ENCODE data around the gene NCOA1. TPM values are rescaled to one million over a fixed set of nuclear protein-coding genes. Genes with fewer than 3 reads are reported as not detected.

The NCOA1 gene
- polyA plus RNA-seq, 3 donors = 7.3 to 30.2 (median 10.2) TPM

- Histone ChIP-seq H3K79me2 (ENCODE audit: insufficient read depth, low read length) (no peaks in the 10 kb centered on the region), H3K4me1 (ENCODE audit: control insufficient read depth in 1 of 2, insufficient read depth in 2 of 2, low read length in 2 of 2) (no peaks in the 10 kb centered on the region), H3K4me3 (replicated peaks in 1 of 3; ENCODE audit: low read depth in 2 of 3, low read length in 3 of 3) (no peak overlapping the region), H3K36me3 (replicated peaks in 1 of 2; ENCODE audit: control insufficient read depth in 1 of 2, insufficient read depth in 2 of 2, low read length in 2 of 2) (peaks cover 23 to 66% of the 10 kb centered on the region in 2 donors), H3K4me2 (replicated peaks; ENCODE audit: extremely low read depth, low read length, poor library complexity, severe bottlenecking) (no peak overlapping the region), H3K9me3 (replicated peaks in 1 of 2; ENCODE audit: control insufficient read depth in 1 of 2, insufficient read depth in 1 of 2, low read length in 2 of 2) (peaks cover 0 to 10% of the 10 kb centered on the region in 2 donors), H3K27me3 (ENCODE audit: control insufficient read depth in 2 of 2, insufficient read depth in 2 of 2, low read length in 2 of 2) (no peaks in the 10 kb centered on the region), H3K27ac (ENCODE audit: low read depth in 1 of 2, low read length in 2 of 2) (no peak overlapping the region), H3K9ac (ENCODE audit: insufficient read depth, low read length, poor library complexity, severe bottlenecking) (no peak overlapping the region), H4K20me1 (ENCODE audit: insufficient read depth, low read length) (peaks cover 6% of the 10 kb centered on the region), H2AFZ (ENCODE audit: insufficient read depth, low read depth, low read length, poor library complexity, severe bottlenecking) (no peak overlapping the region)
- Mint-ChIP-seq H3K4me3 (no peak overlapping the region), H3K27ac (no peak overlapping the region), H3K27me3 (ENCODE audit: low read depth in 3 of 3) (no peaks in the 10 kb centered on the region), H3K9me3 (peaks cover 2 to 10% (median 7%) of the 10 kb centered on the region in 7 donors), H3K4me1 (peaks cover 2% of the 10 kb centered on the region), H3K36me3 (peaks cover 46 to 61% of the 10 kb centered on the region in 2 donors)
- no peak for TF ChIP-seq CTCF (IDR thresholded peaks at IDR 0.05)
- intact Hi-C loops (cut with micrococcal nuclease) = no loop called here
- DNase-seq = no peak
- 100% methylated on average over 1 of the region's 1 CpG for WGBS (ENCODE audit: insufficient coverage)
Measured at GRCh38 chr2:24683408-24683807, 192.4 kb downstream of the NCOA1 start.

GRCh38 chr2:24690524-24690923 lies 199.5 kb downstream of the NCOA1 start:
- H3K36me3 ChIP-seq (replicated peaks in 1 of 2; ENCODE audit: control insufficient read depth in 1 of 2, insufficient read depth in 2 of 2, low read length in 2 of 2) = peaks cover 19 to 51% of the 10 kb centered on the region in 2 donors
- H3K27ac Mint-ChIP-seq = no peak overlapping the region
- no peaks in the 10 kb centered on the region for H3K4me1 ChIP-seq (ENCODE audit: control insufficient read depth in 1 of 2, insufficient read depth in 2 of 2, low read length in 2 of 2)
- H3K9me3 Mint-ChIP-seq = peaks cover 2 to 11% (median 7%) of the 10 kb centered on the region in 7 donors
- WGBS (ENCODE audit: insufficient coverage) = no CpG with 5 or more reads among the region's 4 CpGs
- H3K27me3 Mint-ChIP-seq (ENCODE audit: low read depth in 3 of 3) = no peaks in the 10 kb centered on the region
- peaks cover 2% of the 10 kb centered on the region for H3K4me1 Mint-ChIP-seq
- H3K9me3 ChIP-seq (replicated peaks in 1 of 2; ENCODE audit: control insufficient read depth in 1 of 2, insufficient read depth in 1 of 2, low read length in 2 of 2) = peaks cover 0 to 10% of the 10 kb centered on the region in 2 donors
- H3K4me3 ChIP-seq (replicated peaks in 1 of 3; ENCODE audit: low read depth in 2 of 3, low read length in 3 of 3) = no peak overlapping the region
- no peaks in the 10 kb centered on the region for H3K79me2 ChIP-seq (ENCODE audit: insufficient read depth, low read length)
- H3K9ac ChIP-seq (ENCODE audit: insufficient read depth, low read length, poor library complexity, severe bottlenecking) = no peak overlapping the region
- no peak for DNase-seq
- H3K4me3 Mint-ChIP-seq = no peak overlapping the region
- no peak overlapping the region for H3K4me2 ChIP-seq (replicated peaks; ENCODE audit: extremely low read depth, low read length, poor library complexity, severe bottlenecking)
- intact Hi-C loops (cut with micrococcal nuclease) = no loop called here
- no peak for TF ChIP-seq CTCF (IDR thresholded peaks at IDR 0.05)
- peaks cover 56 to 71% of the 10 kb centered on the region in 2 donors for H3K36me3 Mint-ChIP-seq
- no peaks in the 10 kb centered on the region for H3K27me3 ChIP-seq (ENCODE audit: control insufficient read depth in 2 of 2, insufficient read depth in 2 of 2, low read length in 2 of 2)
- H4K20me1 ChIP-seq (ENCODE audit: insufficient read depth, low read length) = peaks cover 19% of the 10 kb centered on the region
- no peak overlapping the region for H3K27ac ChIP-seq (ENCODE audit: low read depth in 1 of 2, low read length in 2 of 2)
- no peak overlapping the region for H2AFZ ChIP-seq (ENCODE audit: insufficient read depth, low read depth, low read length, poor library complexity, severe bottlenecking)

Data from CD14-positive monocyte (primary cell).